DOHH2 (cell line): ENCODE measurements around the gene ZNF746.

Source experiments
- CTCF ChIP-seq: fragments of 200-600 bp; sonication (generic); IDR thresholded peaks from one replicate; pipeline ENCODE4 v1.5.1; 2014; ENCODE audit warnings: antibody characterized with exemption, mild to moderate bottlenecking, low read depth, low read length; ENCODE audit not compliant: poor library complexity, severe bottlenecking
- EZH2phosphoT487 ChIP-seq: fragments of 200-600 bp; sonication (generic); IDR thresholded peaks from 2 replicates; pipeline ENCODE4 v1.6.1; 2017; ENCODE audit warnings: borderline replicate concordance, mild to moderate bottlenecking, antibody characterized with exemption, low read length, moderate library complexity, mixed read lengths

GRCh38 chr7:149443523-149443922, 54.1 kb downstream of the ZNF746 start:
- no peak for TF ChIP-seq CTCF
- no peak for TF ChIP-seq EZH2phosphoT487
